Lung (tissue), 12 donors: Measurements from ENCODE around the gene STAC3. TPM values are rescaled to one million over a fixed set of nuclear protein-coding genes. Genes with fewer than 3 reads are reported as not detected.

Experiments used
- ATAC-seq: fragments of 200-7000 bp; cut with Tn5 transposase; one replicate; pipeline ENCODE4 v1.9.1; 2020; ENCODE audit warnings: moderate number of reproducible peaks; ENCODE audit not compliant: insufficient read depth, low FRiP score
- DNase-seq, 3 donors: peaks; one replicate each; pipeline ENCODE4 v3.0.0-alpha.2; 2013 to 2017
- H3K27ac ChIP-seq, 2 donors: one replicate each; pipeline ENCODE4 v1.5.1; 2013; ENCODE audit warnings: mild to moderate bottlenecking in 2 of 2, moderate library complexity in 2 of 2, control low read depth in 1 of 2, inconsistent platforms in 1 of 2, low read depth in 1 of 2, low read length in 1 of 2
- H3K27me3 ChIP-seq, 3 donors: one replicate each; pipeline ENCODE4 v1.5.1; 2013; ENCODE audit warnings: low read length in 2 of 3; ENCODE audit not compliant: control insufficient read depth in 3 of 3, insufficient read depth in 3 of 3
- H3K36me3 ChIP-seq, 4 donors: one replicate each; pipeline ENCODE4 v1.5.1; 2013; ENCODE audit warnings: low read length in 4 of 4, mild to moderate bottlenecking in 1 of 4, moderate library complexity in 1 of 4; ENCODE audit not compliant: control insufficient read depth in 4 of 4, insufficient read depth in 4 of 4
- H3K4me1 ChIP-seq, 5 donors: one replicate each; pipeline ENCODE4 v1.5.1; 2013; ENCODE audit warnings: low read length in 5 of 5, mild to moderate bottlenecking in 2 of 5, moderate library complexity in 1 of 5; ENCODE audit not compliant: control insufficient read depth in 5 of 5, insufficient read depth in 5 of 5
- H3K4me3 ChIP-seq: one replicate; pipeline ENCODE4 v1.5.1; 2013; ENCODE audit warnings: mild to moderate bottlenecking, control low read depth, moderate library complexity
- H3K9ac ChIP-seq, 2 donors: one replicate each; pipeline ENCODE4 v1.5.1; 2013; ENCODE audit warnings: low read length in 2 of 2, control low read depth in 1 of 2; ENCODE audit not compliant: insufficient read depth in 1 of 2
- H3K9me3 ChIP-seq, 4 donors: one replicate each; pipeline ENCODE4 v1.5.1; 2013; ENCODE audit warnings: low read length in 3 of 4, mild to moderate bottlenecking in 1 of 4, moderate library complexity in 1 of 4; ENCODE audit not compliant: control insufficient read depth in 4 of 4, insufficient read depth in 3 of 4
- CTCF ChIP-seq: IDR thresholded peaks from 2 replicates; pipeline ENCODE4 v1.5.1; 2012; ENCODE audit warnings: mild to moderate bottlenecking; ENCODE audit errors: control extremely low read depth, extremely low read depth
- WGBS, 2 donors: extraction: QIAGEN DNeasy Blood & Tissue Kit; methylation state at CpG; one replicate each; pipeline ENCODE4 v1.1.7; 2013; 5-methylcytosine and 5-hydroxymethylcytosine counted together
- polyA plus RNA-seq, 2 donors: library from polyadenylated mRNA; stranded (reverse); fragments of 200-250 nt; gene quantifications; one replicate each; pipeline ENCODE4 v1.2.1, GENCODE V29; 2013
- total RNA-seq, 2 donors: library from RNA; depleted of rRNA in 1 of 2; stranded (reverse); fragments of >200 nt in 1 of 2; gene quantifications; one replicate each; pipeline ENCODE4 v1.2.1, GENCODE V29; 2014 to 2021
- donor health status: control.
- donor health status: control.
- donor health status: Bipolar disorder and iron deficiency.
- donor health status: healthy.
- donor health status: DM: yes; HTN: yes; CAD: no.

The STAC3 gene
- total and polyA plus RNA-seq, 4 donors, result 1.7 to 7.4 (median 6.4) TPM

- H3K36me3 ChIP-seq, result peaks cover 0 to 7% (median 0%) of the 10 kb centered on the region in 4 donors
- no peaks in the 10 kb centered on the region for H3K9me3 ChIP-seq
- no peaks in the 10 kb centered on the region for H3K27me3 ChIP-seq
- no peak for ATAC-seq
- no peaks in the 10 kb centered on the region for H3K4me1 ChIP-seq
- no peak overlapping the region for H3K4me3 ChIP-seq
- DNase-seq, result no peak
- no peak overlapping the region for H3K27ac ChIP-seq
- WGBS, 2 donors, result 78 to 89% methylated on average over 3 of the region's 3 CpGs
- TF ChIP-seq CTCF, result no peak
- no peak overlapping the region for H3K9ac ChIP-seq
Measured at GRCh38 chr12:57250541-57250940, 446 bp downstream of the STAC3 start.

- H3K27ac ChIP-seq, result no peak overlapping the region
- H3K36me3 ChIP-seq, result no peaks in the 10 kb centered on the region
- peaks cover 0 to 6% (median 3%) of the 10 kb centered on the region in 3 donors for H3K27me3 ChIP-seq
- no peak for TF ChIP-seq CTCF
- no peaks in the 10 kb centered on the region for H3K4me1 ChIP-seq
- ATAC-seq (peak; percentile 59), DNase-seq (no peak)
- no peak overlapping the region for H3K9ac ChIP-seq
- H3K4me3 ChIP-seq, result no peak overlapping the region
- WGBS, 2 donors, result 54 to 68% methylated on average over 7 of the region's 7 CpGs
- H3K9me3 ChIP-seq, result no peaks in the 10 kb centered on the region
Measured at GRCh38 chr12:57248934-57249742, 1.8 kb downstream of the STAC3 start.

- DNase-seq (no peak), ATAC-seq (no peak)
- Histone ChIP-seq H3K9ac (no peak overlapping the region), H3K27ac (no peak overlapping the region), H3K36me3 (no peaks in the 10 kb centered on the region), H3K27me3 (peaks cover 0 to 25% (median 15%) of the 10 kb centered on the region in 3 donors), H3K4me1 (peaks cover 2 to 9% (median 4%) of the 10 kb centered on the region in 5 donors), H3K9me3 (no peaks in the 10 kb centered on the region), H3K4me3 (no peak overlapping the region)
- no peak for TF ChIP-seq CTCF
- WGBS, 2 donors, result 98 to 100% methylated on average over 1 of the region's 1 CpG
Measured at GRCh38 chr12:57247041-57247440, 3.9 kb downstream of the STAC3 start.
